Umbilical cord (tissue), 2 donors: Measurements from ENCODE around the gene MMP28. TPM values are rescaled to one million over a fixed set of nuclear protein-coding genes. Genes with fewer than 3 reads are reported as not detected.

Experiments
- DNase-seq: peaks from one replicate; pipeline ENCODE4 v3.0.0-alpha.2; 2015; ENCODE audit warnings: low spot score
- total RNA-seq: library from RNA; depleted of rRNA; stranded (reverse); fragments of >200 nt; gene quantifications from one replicate; pipeline ENCODE4 v1.2.3, GENCODE V29; 2014; ENCODE audit warnings: low replicate concordance; ENCODE audit not compliant: insufficient read depth

The MMP28 gene
- total RNA-seq, 1 donor from 2014 or later: 113 TPM

GRCh38 chr17:35743626-35744328 is 51.7 kb downstream of the MMP28 start:
- peak; percentile 48 for DNase-seq

GRCh38 chr17:35742896-35743477 is 52.5 kb downstream of the MMP28 start:
- no peak for DNase-seq

- DNase-seq: no peak
Measured at GRCh38 chr17:35742496-35742895, 52.9 kb downstream of the MMP28 start.

GRCh38 chr17:35740997-35741931 is 54.2 kb downstream of the MMP28 start:
- no peak for DNase-seq

- no peak for DNase-seq
Measured at GRCh38 chr17:35740216-35740615, 55.2 kb downstream of the MMP28 start.

GRCh38 chr17:35738519-35739133 is 56.8 kb downstream of the MMP28 start:
- no peak for DNase-seq

- DNase-seq: no peak
Measured at GRCh38 chr17:35736236-35736635, 59.2 kb downstream of the MMP28 start.

GRCh38 chr17:35735036-35735805 is 60.2 kb downstream of the MMP28 start:
- DNase-seq: no peak

GRCh38 chr17:35734396-35734795 is 61.0 kb downstream of the MMP28 start:
- no peak for DNase-seq

GRCh38 chr17:35733366-35733765 is 62.1 kb downstream of the MMP28 start:
- no peak for DNase-seq

GRCh38 chr17:35732806-35733136 is 62.7 kb downstream of the MMP28 start:
- no peak for DNase-seq

- DNase-seq: no peak
Measured at GRCh38 chr17:35731917-35732805, 63.3 kb downstream of the MMP28 start.

GRCh38 chr17:35731239-35731916 is 64.1 kb downstream of the MMP28 start, which contains the start of gene RASL10B:
Gene RASL10B, plus strand, starts transcription at chr17:35731639. Its CDS starts 3,546 bp downstream, at chr17:35735185.
- peak; percentile 56 for DNase-seq

- no peak for DNase-seq
Measured at GRCh38 chr17:35730400-35731005, 64.9 kb downstream of the MMP28 start.

- no peak for DNase-seq
Measured at GRCh38 chr17:35729405-35729833, 66.0 kb downstream of the MMP28 start.

- DNase-seq: no peak
Measured at GRCh38 chr17:35728551-35728950, 66.9 kb downstream of the MMP28 start.

GRCh38 chr17:35727635-35728034 is 67.8 kb downstream of the MMP28 start:
- DNase-seq: no peak

GRCh38 chr17:35726953-35727460 is 68.4 kb downstream of the MMP28 start:
- no peak for DNase-seq
